ENCODE results near the gene MKNK1.

Gene MKNK1

DNA sequence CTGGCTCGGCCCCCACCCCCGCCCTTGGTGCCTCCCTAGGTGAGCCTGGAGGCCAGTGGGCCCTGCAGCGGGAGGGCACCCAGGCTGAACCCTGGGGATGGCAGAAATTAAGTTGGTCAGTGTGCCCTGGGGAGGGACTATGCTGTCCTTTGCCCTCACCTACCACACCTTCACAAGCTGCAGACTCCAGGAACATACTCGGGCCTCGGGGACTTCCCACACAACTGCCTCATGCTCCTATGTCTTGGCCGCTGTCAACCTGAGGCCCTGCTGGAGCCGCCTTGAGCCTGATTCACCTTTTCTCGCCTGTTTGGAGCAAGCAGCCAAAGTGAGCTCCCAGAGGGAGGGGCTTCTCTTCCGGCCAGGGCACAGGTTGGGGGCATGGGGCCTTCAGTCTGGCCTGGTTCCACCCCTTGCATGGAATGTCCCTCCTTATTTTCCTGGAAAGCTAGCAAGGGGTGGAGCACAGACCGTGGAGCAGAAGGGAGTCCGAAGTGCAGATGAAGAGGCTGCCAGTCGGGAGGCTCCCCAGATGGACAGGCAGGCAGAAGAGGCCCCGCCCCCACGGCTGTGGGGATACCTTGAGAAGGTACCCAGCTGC, 77.3 kb downstream of the MKNK1 start:
- WGBS: 7% methylated on average over 14 of the region's 14 CpGs
- H3K9me3 ChIP-seq (ENCODE audit: insufficient read depth, low read depth, low read length): no peaks in the 10 kb centered on the region
- H3K27me3 ChIP-seq (ENCODE audit: insufficient read depth, low read length): peaks cover 99% of the 10 kb centered on the region
- no peak overlapping the region for H3K27ac ChIP-seq (ENCODE audit: low read depth, low read length)
- H3K36me3 ChIP-seq (ENCODE audit: insufficient read depth, low read length): no peaks in the 10 kb centered on the region
- H3K4me3 ChIP-seq (ENCODE audit: low read length): peak overlapping the region; percentile 30
- peaks cover 32% of the 10 kb centered on the region for H3K4me1 ChIP-seq (ENCODE audit: insufficient read depth, low read length)
- no peak overlapping the region for H3K9ac ChIP-seq (ENCODE audit: low read depth, low read length)

DNA sequence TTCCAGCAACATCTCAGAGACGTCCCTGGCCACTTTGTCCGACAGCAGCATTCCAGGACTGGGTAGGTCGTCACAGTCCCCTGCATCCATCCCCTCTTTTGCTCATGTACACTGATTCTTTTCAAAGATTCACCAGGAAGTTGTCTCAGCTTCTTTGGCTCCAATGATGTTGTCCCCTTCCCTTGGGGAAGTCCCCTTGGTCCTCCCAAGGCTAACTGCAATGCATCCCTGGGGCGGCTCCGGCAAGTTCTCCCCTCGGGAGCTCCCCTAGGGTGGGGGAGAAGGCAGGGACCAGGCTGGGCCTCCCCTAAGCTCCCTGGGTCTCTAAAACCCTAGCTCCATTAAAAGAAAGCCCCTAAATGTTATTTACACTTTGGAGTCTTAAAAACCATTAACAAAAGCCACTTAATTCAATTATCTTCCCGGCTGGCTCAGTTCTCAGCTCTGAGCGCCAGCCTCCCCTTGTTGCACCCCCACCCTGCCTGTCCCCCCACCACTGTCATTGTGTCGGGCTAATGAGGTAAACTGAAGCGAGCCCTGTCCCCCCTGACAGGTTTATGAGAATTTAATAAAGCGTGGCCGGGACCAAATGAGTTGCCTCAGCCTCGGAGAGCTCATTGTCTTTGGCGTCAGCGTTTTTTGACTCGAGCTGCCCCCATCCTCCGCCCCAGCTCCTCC, 77.9 kb downstream of the MKNK1 start:
- H3K9me3 ChIP-seq (ENCODE audit: insufficient read depth, low read depth, low read length): no peaks in the 10 kb centered on the region
- peaks cover 98% of the 10 kb centered on the region for H3K27me3 ChIP-seq (ENCODE audit: insufficient read depth, low read length)
- peaks cover 32% of the 10 kb centered on the region for H3K4me1 ChIP-seq (ENCODE audit: insufficient read depth, low read length)
- no peaks in the 10 kb centered on the region for H3K36me3 ChIP-seq (ENCODE audit: insufficient read depth, low read length)
- no peak overlapping the region for H3K27ac ChIP-seq (ENCODE audit: low read depth, low read length)
- no peak overlapping the region for H3K4me3 ChIP-seq (ENCODE audit: low read length)
- H3K9ac ChIP-seq (ENCODE audit: low read depth, low read length): no peak overlapping the region
- 10% methylated on average over 17 of the region's 17 CpGs for WGBS

DNA sequence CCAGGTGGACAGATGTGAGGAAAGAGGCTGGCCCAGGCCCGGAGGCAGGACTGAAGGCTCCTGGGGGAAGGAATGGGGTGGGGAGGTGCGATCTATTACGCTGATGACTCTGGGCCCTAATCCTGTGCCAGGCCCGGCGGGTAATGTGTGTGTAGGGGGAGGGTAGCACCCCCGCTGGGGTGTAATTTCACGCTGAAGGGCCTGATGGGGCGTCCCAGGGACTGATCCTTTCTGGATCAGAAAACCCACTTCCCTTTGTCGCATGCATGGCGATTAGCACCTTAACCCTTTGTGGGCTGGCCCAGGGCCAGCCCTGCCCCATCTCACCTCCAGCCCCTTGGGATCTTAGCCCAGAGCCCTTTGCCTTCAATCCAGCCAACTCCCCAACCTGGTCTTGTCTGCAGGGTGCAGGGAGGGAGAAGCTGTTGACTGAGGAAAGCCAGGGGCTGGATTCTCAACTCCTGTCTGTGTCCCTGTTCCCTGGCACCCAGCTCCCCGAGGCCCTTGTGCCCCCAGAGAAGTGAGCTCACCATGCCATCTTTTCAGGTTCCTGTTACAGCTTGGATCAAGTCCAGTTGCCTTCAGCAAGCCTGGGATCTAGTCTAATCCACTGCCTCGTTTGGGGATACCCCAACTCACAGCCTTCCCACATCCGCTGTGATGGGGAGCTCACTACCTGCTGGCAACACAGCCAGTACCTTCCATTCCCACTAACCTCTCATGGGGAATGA, 78.7 kb downstream of the MKNK1 start:
- Histone ChIP-seq H3K4me1 (ENCODE audit: insufficient read depth, low read length) (peaks cover 37% of the 10 kb centered on the region), H3K27ac (ENCODE audit: low read depth, low read length) (no peak overlapping the region), H3K4me3 (ENCODE audit: low read length) (no peak overlapping the region), H3K27me3 (ENCODE audit: insufficient read depth, low read length) (peaks cover 95% of the 10 kb centered on the region), H3K9me3 (ENCODE audit: insufficient read depth, low read depth, low read length) (no peaks in the 10 kb centered on the region), H3K9ac (ENCODE audit: low read depth, low read length) (no peak overlapping the region), H3K36me3 (ENCODE audit: insufficient read depth, low read length) (no peaks in the 10 kb centered on the region)
- WGBS: 18% methylated on average over 13 of the region's 13 CpGs

DNA sequence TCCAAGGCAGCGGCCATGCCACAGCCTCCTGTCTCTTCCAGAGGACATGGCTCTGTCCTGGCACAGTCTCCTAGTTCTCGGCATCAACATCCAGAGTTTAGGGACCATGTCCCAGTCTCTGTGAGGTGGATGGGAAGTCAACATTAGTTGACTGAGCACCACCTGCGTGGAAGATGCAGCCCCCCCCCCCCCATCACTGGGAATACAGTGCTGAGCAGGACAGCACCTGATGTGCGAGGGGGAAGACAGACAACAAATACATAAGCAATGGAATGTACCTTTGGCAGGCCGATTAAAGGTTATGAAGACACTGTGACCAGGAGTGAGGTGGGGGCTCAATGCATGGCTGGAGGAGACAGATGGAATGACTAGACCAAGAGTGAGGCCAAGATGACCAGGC, 79.2 kb downstream of the MKNK1 start:
- Histone ChIP-seq H3K9me3 (ENCODE audit: insufficient read depth, low read depth, low read length) (no peaks in the 10 kb centered on the region), H3K4me1 (ENCODE audit: insufficient read depth, low read length) (peaks cover 43% of the 10 kb centered on the region), H3K36me3 (ENCODE audit: insufficient read depth, low read length) (no peaks in the 10 kb centered on the region), H3K27ac (ENCODE audit: low read depth, low read length) (no peak overlapping the region), H3K9ac (ENCODE audit: low read depth, low read length) (no peak overlapping the region), H3K27me3 (ENCODE audit: insufficient read depth, low read length) (peaks cover 91% of the 10 kb centered on the region), H3K4me3 (ENCODE audit: low read length) (no peak overlapping the region)
- 64% methylated on average over 5 of the region's 5 CpGs for WGBS

DNA sequence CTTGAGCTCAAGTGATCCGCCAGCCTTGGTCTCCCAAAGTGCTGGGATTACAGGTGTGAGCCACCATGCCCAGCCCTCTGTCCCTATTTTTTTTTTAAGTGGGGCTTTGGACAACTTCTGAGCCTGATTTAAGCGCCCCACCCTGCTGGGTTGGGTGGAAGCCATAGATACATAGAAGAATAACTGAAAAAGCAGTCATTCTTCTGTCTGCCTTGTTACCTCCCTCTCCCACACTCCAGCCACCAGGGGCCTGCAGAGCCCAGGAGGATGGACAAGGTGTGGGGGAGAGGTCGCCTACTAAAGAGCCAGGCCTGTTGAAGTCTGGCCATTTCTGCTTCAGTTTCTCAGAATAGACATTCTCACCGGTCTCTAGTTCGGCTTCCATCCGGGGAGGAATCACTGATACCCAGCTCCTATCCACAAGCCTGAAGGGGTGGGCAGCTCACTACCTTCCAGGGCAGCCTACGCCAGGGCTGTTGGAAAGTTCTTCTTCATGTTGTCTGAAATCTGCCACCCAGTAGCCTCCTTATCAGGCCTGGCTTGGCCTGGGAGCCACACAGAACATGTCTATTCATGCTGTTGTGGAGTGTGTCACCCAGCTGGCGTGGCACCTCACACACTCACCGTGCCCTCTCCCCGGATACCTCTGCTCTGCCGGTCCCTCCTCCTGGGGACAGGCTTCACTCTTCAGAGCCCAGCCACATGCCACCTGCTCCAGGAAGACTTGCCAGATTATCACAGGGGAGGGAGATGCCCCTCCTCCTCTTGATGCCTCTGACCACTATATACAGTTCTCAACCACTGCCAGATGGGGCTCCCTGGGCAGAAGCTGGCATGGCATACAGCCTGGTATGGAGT, 80.3 kb downstream of the MKNK1 start:
- Histone ChIP-seq H3K4me3 (ENCODE audit: low read length) (no peak overlapping the region), H3K9me3 (ENCODE audit: insufficient read depth, low read depth, low read length) (no peaks in the 10 kb centered on the region), H3K27me3 (ENCODE audit: insufficient read depth, low read length) (peaks cover 83% of the 10 kb centered on the region), H3K36me3 (ENCODE audit: insufficient read depth, low read length) (no peaks in the 10 kb centered on the region), H3K4me1 (ENCODE audit: insufficient read depth, low read length) (peaks cover 45% of the 10 kb centered on the region), H3K27ac (ENCODE audit: low read depth, low read length) (no peak overlapping the region), H3K9ac (ENCODE audit: low read depth, low read length) (no peak overlapping the region)
- 85% methylated on average over 11 of the region's 11 CpGs for WGBS

DNA sequence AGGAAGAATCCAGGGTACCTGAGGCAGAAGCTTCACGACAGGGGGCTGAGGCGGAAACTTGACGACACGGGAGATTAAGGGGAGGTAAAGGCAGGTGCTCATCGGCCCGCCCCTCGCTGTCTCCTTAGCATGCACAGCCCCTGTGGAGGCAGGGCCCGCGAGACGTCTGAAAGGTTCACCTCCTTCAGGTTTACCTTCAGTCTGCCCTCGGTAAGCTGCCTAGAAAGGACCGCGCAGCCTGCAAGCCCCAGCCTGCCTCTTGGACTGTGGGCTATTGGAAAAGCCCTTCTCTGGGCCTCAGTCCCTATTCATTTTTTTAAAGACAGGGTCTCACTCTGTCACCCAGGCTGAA, 81.1 kb downstream of the MKNK1 start:
- Histone ChIP-seq H3K4me3 (ENCODE audit: low read length) (no peak overlapping the region), H3K36me3 (ENCODE audit: insufficient read depth, low read length) (no peaks in the 10 kb centered on the region), H3K4me1 (ENCODE audit: insufficient read depth, low read length) (peaks cover 49% of the 10 kb centered on the region), H3K27me3 (ENCODE audit: insufficient read depth, low read length) (peaks cover 83% of the 10 kb centered on the region), H3K27ac (ENCODE audit: low read depth, low read length) (no peak overlapping the region), H3K9ac (ENCODE audit: low read depth, low read length) (no peak overlapping the region), H3K9me3 (ENCODE audit: insufficient read depth, low read depth, low read length) (no peaks in the 10 kb centered on the region)
- 34% methylated on average over 13 of the region's 13 CpGs for WGBS

DNA sequence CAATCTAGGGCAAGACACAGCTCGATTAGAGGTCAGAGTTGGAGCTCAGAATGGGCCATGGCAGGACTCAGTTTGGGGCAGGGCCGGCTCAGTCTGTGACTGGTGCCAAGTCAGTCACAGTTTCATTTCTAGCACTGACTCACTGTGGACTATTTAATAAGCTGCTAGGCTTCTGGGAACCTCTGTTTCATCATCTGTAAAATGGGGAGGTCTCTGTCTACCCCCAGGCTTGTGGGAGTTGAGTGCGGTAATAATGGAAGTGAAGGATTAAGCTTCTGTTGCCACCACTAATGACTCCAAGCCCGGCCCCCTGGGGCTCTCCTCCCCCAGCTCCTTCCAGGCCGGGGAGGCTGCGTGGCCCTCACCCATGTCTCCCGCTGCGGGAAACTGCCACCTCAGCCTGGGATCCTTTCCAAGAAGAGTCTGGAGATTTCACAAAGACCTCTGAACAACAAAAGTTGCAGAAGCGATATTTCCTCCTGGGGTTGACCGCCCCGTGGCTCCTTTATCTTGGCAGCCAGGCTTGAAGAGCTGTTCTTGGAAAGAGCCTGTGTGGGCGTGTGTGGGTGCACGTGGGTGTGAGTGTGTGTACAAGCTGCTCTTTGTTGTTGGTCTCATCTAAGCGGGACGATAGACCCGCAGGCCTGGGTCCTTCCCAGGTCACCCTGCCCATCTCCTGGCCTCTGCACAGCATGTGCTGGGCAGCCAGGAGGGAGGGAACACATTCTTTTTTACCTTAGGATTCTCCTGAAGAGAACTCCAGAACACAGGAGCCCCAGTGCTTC, 81.7 kb downstream of the MKNK1 start:
- Histone ChIP-seq H3K9me3 (ENCODE audit: insufficient read depth, low read depth, low read length) (no peaks in the 10 kb centered on the region), H3K4me1 (ENCODE audit: insufficient read depth, low read length) (peaks cover 50% of the 10 kb centered on the region), H3K27me3 (ENCODE audit: insufficient read depth, low read length) (peaks cover 79% of the 10 kb centered on the region), H3K36me3 (ENCODE audit: insufficient read depth, low read length) (no peaks in the 10 kb centered on the region), H3K27ac (ENCODE audit: low read depth, low read length) (no peak overlapping the region), H3K4me3 (ENCODE audit: low read length) (no peak overlapping the region), H3K9ac (ENCODE audit: low read depth, low read length) (no peak overlapping the region)
- 37% methylated on average over 16 of the region's 16 CpGs for WGBS

DNA sequence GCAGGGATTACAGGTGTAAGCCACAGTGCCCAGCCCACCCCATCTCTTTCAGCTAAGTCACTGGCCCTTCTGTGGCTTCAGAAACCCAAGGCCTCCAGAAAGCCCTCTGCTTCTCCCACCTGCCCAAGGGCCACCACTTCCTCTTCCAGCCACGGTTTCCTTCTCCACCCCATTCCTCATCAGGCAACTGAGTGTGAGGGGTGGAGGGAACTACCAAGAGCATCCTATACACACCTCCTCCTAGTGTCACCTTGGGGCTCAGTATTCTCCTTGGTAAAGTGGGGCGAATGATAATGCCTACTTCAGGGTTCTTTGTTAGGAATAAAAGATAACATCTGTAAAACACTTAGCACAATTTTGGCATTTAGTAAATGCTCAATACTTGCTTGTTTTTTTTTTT, 82.7 kb downstream of the MKNK1 start:
- no peak overlapping the region for H3K4me3 ChIP-seq (ENCODE audit: low read length)
- no peak overlapping the region for H3K27ac ChIP-seq (ENCODE audit: low read depth, low read length)
- no peak overlapping the region for H3K9ac ChIP-seq (ENCODE audit: low read depth, low read length)
- peaks cover 74% of the 10 kb centered on the region for H3K27me3 ChIP-seq (ENCODE audit: insufficient read depth, low read length)
- no CpG with 5 or more reads among the region's 2 CpGs for WGBS
- no peaks in the 10 kb centered on the region for H3K36me3 ChIP-seq (ENCODE audit: insufficient read depth, low read length)
- H3K9me3 ChIP-seq (ENCODE audit: insufficient read depth, low read depth, low read length): no peaks in the 10 kb centered on the region
- peaks cover 50% of the 10 kb centered on the region for H3K4me1 ChIP-seq (ENCODE audit: insufficient read depth, low read length)

DNA sequence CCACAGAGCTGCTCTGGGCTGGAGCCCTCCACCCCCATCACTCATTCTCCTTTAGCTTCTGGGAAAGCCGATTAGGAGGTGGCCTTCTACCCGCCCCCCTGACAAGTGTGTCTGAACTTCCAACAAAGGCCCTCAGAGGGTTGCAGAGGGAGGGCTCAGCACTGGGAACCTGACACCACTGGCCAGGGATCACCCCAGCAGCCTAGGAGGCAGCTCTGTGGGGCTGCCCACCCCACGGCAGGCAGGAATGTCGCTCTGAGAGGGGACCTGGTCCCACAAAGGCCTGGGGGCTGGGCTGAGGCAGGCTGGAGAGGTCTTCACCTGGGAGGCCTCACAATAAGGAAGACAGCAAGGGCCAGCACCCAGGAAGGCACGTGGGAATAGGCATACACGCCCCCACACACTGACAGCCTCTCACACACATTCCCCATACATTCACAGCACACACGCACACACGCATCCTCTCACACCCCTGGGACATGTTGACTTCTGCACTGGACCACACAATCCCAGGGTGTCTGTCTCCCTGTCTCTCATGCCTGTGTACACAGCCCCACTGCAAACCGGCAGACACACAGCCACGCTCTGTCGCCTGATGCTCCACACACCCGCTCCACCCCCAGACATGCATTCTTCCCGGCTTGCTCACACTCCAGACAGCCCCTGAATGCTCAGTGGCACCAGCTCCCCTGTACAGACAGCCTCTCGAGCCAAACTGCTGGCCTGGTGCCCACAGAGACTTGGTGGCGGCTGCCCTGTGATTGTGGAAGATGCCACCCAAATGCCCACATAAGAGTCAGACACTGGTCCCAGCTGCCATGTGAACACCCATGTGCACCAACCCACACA, 83.8 kb downstream of the MKNK1 start:
- Histone ChIP-seq H3K4me1 (ENCODE audit: insufficient read depth, low read length) (peaks cover 49% of the 10 kb centered on the region), H3K27me3 (ENCODE audit: insufficient read depth, low read length) (peaks cover 74% of the 10 kb centered on the region), H3K27ac (ENCODE audit: low read depth, low read length) (no peak overlapping the region), H3K9me3 (ENCODE audit: insufficient read depth, low read depth, low read length) (no peaks in the 10 kb centered on the region), H3K36me3 (ENCODE audit: insufficient read depth, low read length) (no peaks in the 10 kb centered on the region), H3K9ac (ENCODE audit: low read depth, low read length) (no peak overlapping the region), H3K4me3 (ENCODE audit: low read length) (no peak overlapping the region)
- 45% methylated on average over 15 of the region's 15 CpGs for WGBS

DNA sequence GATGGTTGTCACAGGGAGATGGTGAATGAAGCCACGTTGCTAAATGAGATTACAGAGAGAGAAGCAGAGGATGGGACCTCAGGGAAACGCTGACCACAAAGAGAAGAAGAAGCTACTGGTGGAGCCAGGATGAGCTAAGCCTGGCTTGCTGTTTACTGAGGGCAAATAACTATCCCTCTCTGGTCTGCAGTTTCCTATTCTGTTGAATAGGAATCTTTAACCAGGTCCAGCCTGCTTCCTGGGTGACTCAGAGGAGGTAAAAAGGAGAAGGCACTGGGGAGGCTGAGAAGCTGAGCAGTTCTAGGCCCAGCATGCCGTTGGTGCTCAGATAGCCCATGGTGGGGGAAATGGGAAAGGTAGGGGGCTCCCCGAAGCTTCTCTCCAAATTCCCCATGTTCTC, 84.9 kb downstream of the MKNK1 start:
- H3K36me3 ChIP-seq (ENCODE audit: insufficient read depth, low read length): no peaks in the 10 kb centered on the region
- H3K4me3 ChIP-seq (ENCODE audit: low read length): no peak overlapping the region
- WGBS: 77% methylated on average over 4 of the region's 4 CpGs
- H3K27ac ChIP-seq (ENCODE audit: low read depth, low read length): no peak overlapping the region
- peaks cover 74% of the 10 kb centered on the region for H3K27me3 ChIP-seq (ENCODE audit: insufficient read depth, low read length)
- no peaks in the 10 kb centered on the region for H3K9me3 ChIP-seq (ENCODE audit: insufficient read depth, low read depth, low read length)
- peaks cover 43% of the 10 kb centered on the region for H3K4me1 ChIP-seq (ENCODE audit: insufficient read depth, low read length)
- no peak overlapping the region for H3K9ac ChIP-seq (ENCODE audit: low read depth, low read length)
